CD14-positive monocyte (primary cell): ENCODE measurements around the gene DNMT3A. TPM values are rescaled to one million over a fixed set of nuclear protein-coding genes. Genes with fewer than 3 reads are reported as not detected.
A peak's percentile ranks its signal among the peaks of the same experiment; 100 is the strongest.

Experiments
- DNase-seq, 3 donors: peaks; one replicate each; pipeline ENCODE4 v3.0.0-alpha.2; 2011 to 2022
- H2AFZ ChIP-seq: 2 replicates; pipeline ENCODE4 v1.6.0; 2012; ENCODE audit warnings: mild to moderate bottlenecking, low read depth, low read length, inconsistent platforms; ENCODE audit not compliant: insufficient read depth, poor library complexity, severe bottlenecking
- H3K27ac ChIP-seq, 2 donors: 1 replicate in 1 of 2; 2 replicates in 1 of 2; pipeline ENCODE4 v1.5.1; 2012 to 2013; ENCODE audit warnings: low read length in 2 of 2, control low read depth in 1 of 2, inconsistent platforms in 1 of 2, low read depth in 1 of 2, mild to moderate bottlenecking in 1 of 2
- H3K27me3 ChIP-seq, 2 donors: one replicate each; pipeline versions ENCODE4 v1.6.0 to v1.6.1; 2011 to 2013; ENCODE audit warnings: low read length in 2 of 2; ENCODE audit not compliant: control insufficient read depth in 2 of 2, insufficient read depth in 2 of 2
- H3K36me3 ChIP-seq, 2 donors: replicated peaks in 1 of 2; 1 replicate in 1 of 2; 2 replicates in 1 of 2; pipeline versions ENCODE4 v1.5.1 to v1.6.1; 2012 to 2013; ENCODE audit warnings: low read length in 2 of 2, control low read depth in 1 of 2, inconsistent platforms in 1 of 2, mild to moderate bottlenecking in 1 of 2; ENCODE audit not compliant: insufficient read depth in 2 of 2, control insufficient read depth in 1 of 2
- H3K4me1 ChIP-seq, 2 donors: 1 replicate in 1 of 2; 2 replicates in 1 of 2; pipeline versions ENCODE4 v1.5.1 to v1.6.1; 2012 to 2013; ENCODE audit warnings: low read length in 2 of 2, control low read depth in 1 of 2, inconsistent platforms in 1 of 2, mild to moderate bottlenecking in 1 of 2, moderate library complexity in 1 of 2; ENCODE audit not compliant: insufficient read depth in 2 of 2, control insufficient read depth in 1 of 2
- H3K4me2 ChIP-seq: replicated peaks from 2 replicates; pipeline ENCODE3; 2012; ENCODE audit warnings: low read length, moderate library complexity, mild to moderate bottlenecking; ENCODE audit not compliant: poor library complexity, severe bottlenecking; ENCODE audit errors: extremely low read depth
- H3K4me3 ChIP-seq, 3 experiments: fragments of 200-600 bp in 1 of 3; sonication (generic) in 1 of 3; replicated peaks in 1 of 3; 1 replicate in 2 of 3; 2 replicates in 1 of 3; pipeline ENCODE4 v1.5.1; 2011 to 2013; ENCODE audit warnings: low read length in 3 of 3, mild to moderate bottlenecking in 3 of 3, control low read depth in 2 of 3, low read depth in 2 of 3, inconsistent platforms in 1 of 3, moderate library complexity in 1 of 3
- H3K79me2 ChIP-seq: 2 replicates; pipeline ENCODE4 v1.6.0; 2012; ENCODE audit warnings: mild to moderate bottlenecking, control low read depth, inconsistent platforms, low read length, moderate library complexity; ENCODE audit not compliant: insufficient read depth
- H3K9ac ChIP-seq: 2 replicates; pipeline ENCODE4 v1.6.0; 2017; ENCODE audit warnings: low read length, mild to moderate bottlenecking; ENCODE audit not compliant: insufficient read depth, poor library complexity, severe bottlenecking
- H3K9me3 ChIP-seq, 2 donors: replicated peaks in 1 of 2; 1 replicate in 1 of 2; 2 replicates in 1 of 2; pipeline versions ENCODE4 v1.5.1 to v1.6.1; 2012 to 2013; ENCODE audit warnings: low read length in 2 of 2, control low read depth in 1 of 2; ENCODE audit not compliant: control insufficient read depth in 1 of 2, insufficient read depth in 1 of 2
- H4K20me1 ChIP-seq: 2 replicates; pipeline ENCODE4 v1.6.0; 2012; ENCODE audit warnings: mild to moderate bottlenecking, low read length, control low read depth, moderate library complexity; ENCODE audit not compliant: insufficient read depth
- H3K27ac Mint-ChIP-seq, 7 donors: one replicate each; pipeline ENCODE4 v1.8.0; 2020; ENCODE audit warnings: mild to moderate bottlenecking in 7 of 7, mixed read lengths in 7 of 7, moderate library complexity in 6 of 7, inconsistent platforms in 2 of 7
- H3K27me3 Mint-ChIP-seq, 3 donors: one replicate each; pipeline ENCODE4 v1.8.0; 2021 to 2022; ENCODE audit warnings: low read depth in 3 of 3, mild to moderate bottlenecking in 3 of 3, mixed read lengths in 3 of 3, moderate library complexity in 3 of 3, inconsistent platforms in 1 of 3
- H3K36me3 Mint-ChIP-seq, 2 donors: one replicate each; pipeline ENCODE4 v1.8.0; 2020; ENCODE audit warnings: mixed read lengths in 2 of 2, inconsistent platforms in 1 of 2, mild to moderate bottlenecking in 1 of 2
- H3K4me1 Mint-ChIP-seq: one replicate; pipeline ENCODE4 v1.8.0; 2020; ENCODE audit warnings: mild to moderate bottlenecking, mixed read lengths
- H3K4me3 Mint-ChIP-seq, 2 donors: one replicate each; pipeline ENCODE4 v1.8.0; 2020; ENCODE audit warnings: mild to moderate bottlenecking in 2 of 2, mixed read lengths in 2 of 2, moderate library complexity in 1 of 2
- H3K9me3 Mint-ChIP-seq, 7 donors: one replicate each; pipeline ENCODE4 v1.8.0; 2020 to 2022; ENCODE audit warnings: mixed read lengths in 7 of 7, mild to moderate bottlenecking in 6 of 7, moderate library complexity in 6 of 7, inconsistent platforms in 2 of 7
- CTCF ChIP-seq: fragments of 200-600 bp; IDR thresholded peaks from one replicate; pipeline ENCODE4 v1.8.0; 2022; ENCODE audit warnings: antibody characterized with exemption, mild to moderate bottlenecking
- WGBS: methylation state at CpG from one replicate; pipeline ENCODE4 v1.1.5; 2013; ENCODE audit warnings: missing lambda C conversion rate; ENCODE audit not compliant: insufficient coverage; 5-methylcytosine and 5-hydroxymethylcytosine counted together
- intact Hi-C, 2 donors: fragments of 100-400 bp; cut with micrococcal nuclease; formaldehyde crosslinking; loops; one replicate each; pipeline versions ENCODE4 v1.15.0 to v1.15.1; 2023
- polyA plus RNA-seq, 3 donors: library from polyadenylated mRNA; depleted of rRNA in 1 of 3; unstranded in 2 of 3; stranded (reverse) in 1 of 3; fragments of 300-500 nt in 2 of 3; fragments of >200 nt in 1 of 3; fragmentation: Illumina TruSeq in 2 of 3; gene quantifications; 1 replicate in 2 of 3; 2 replicates in 1 of 3; pipeline ENCODE4 v1.2.3, GENCODE V29; 2012 to 2021

Gene DNMT3A
- polyA plus RNA-seq, 3 donors, result 1.7 to 7.9 (median 2.7) TPM

- H3K9me3 ChIP-seq, result peaks cover 0 to 2% of the 10 kb centered on the region in 2 donors
- H3K4me3 Mint-ChIP-seq, result no peak overlapping the region
- H3K27me3 Mint-ChIP-seq, result peaks cover 0 to 3% (median 2%) of the 10 kb centered on the region in 3 donors
- peaks cover 16 to 25% of the 10 kb centered on the region in 2 donors for H3K36me3 Mint-ChIP-seq
- no peak for TF ChIP-seq CTCF
- no peak overlapping the region for H3K27ac Mint-ChIP-seq
- H3K4me1 Mint-ChIP-seq, result peaks cover 25% of the 10 kb centered on the region
- intact Hi-C loops, result no loop called here
- H3K4me3 ChIP-seq, result no peak overlapping the region
- peaks cover 11% of the 10 kb centered on the region for H3K79me2 ChIP-seq
- peaks cover 4% of the 10 kb centered on the region in 2 donors for H3K4me1 ChIP-seq
- 99% methylated on average over 9 of the region's 9 CpGs for WGBS
- H2AFZ ChIP-seq, result no peak overlapping the region
- no peak for DNase-seq
- H3K27ac ChIP-seq, result no peak overlapping the region
- H3K9ac ChIP-seq, result no peak overlapping the region
- peaks cover under 1 to 3% (median 3%) of the 10 kb centered on the region in 7 donors for H3K9me3 Mint-ChIP-seq
- no peaks in the 10 kb centered on the region for H3K27me3 ChIP-seq
- H4K20me1 ChIP-seq, result peaks cover 99% of the 10 kb centered on the region
- no peak overlapping the region for H3K4me2 ChIP-seq
- H3K36me3 ChIP-seq, result peaks cover 0 to under 1% of the 10 kb centered on the region in 2 donors
Observed at GRCh38 chr2:25332571-25332970, 9.2 kb downstream of the DNMT3A start.

- Histone ChIP-seq H3K4me1 (peaks cover 4% of the 10 kb centered on the region in 2 donors), H4K20me1 (peaks cover 98% of the 10 kb centered on the region), H3K79me2 (peaks cover 6% of the 10 kb centered on the region), H2AFZ (no peak overlapping the region), H3K4me3 (no peak overlapping the region), H3K9ac (no peak overlapping the region), H3K27ac (no peak overlapping the region), H3K9me3 (peaks cover 3 to 9% of the 10 kb centered on the region in 2 donors), H3K36me3 (peaks cover 0 to 8% of the 10 kb centered on the region in 2 donors), H3K27me3 (no peaks in the 10 kb centered on the region), H3K4me2 (no peak overlapping the region)
- Mint-ChIP-seq H3K27ac (peak overlapping the region in 1 of 7 donors; percentile 1), H3K27me3 (peaks cover 0 to 3% (median 2%) of the 10 kb centered on the region in 3 donors), H3K4me3 (no peak overlapping the region), H3K36me3 (peaks cover 18 to 27% of the 10 kb centered on the region in 2 donors), H3K9me3 (peaks cover 8 to 11% (median 10%) of the 10 kb centered on the region in 7 donors), H3K4me1 (peaks cover 20% of the 10 kb centered on the region)
- intact Hi-C loops, result no loop called here
- 94% methylated on average over 22 of the region's 23 CpGs for WGBS
- no peak for DNase-seq
- TF ChIP-seq CTCF, result no peak
Observed at GRCh38 chr2:25331686-25332365, 9.9 kb downstream of the DNMT3A start.
